Measurements from ENCODE around the gene BAZ2B.

DNA sequence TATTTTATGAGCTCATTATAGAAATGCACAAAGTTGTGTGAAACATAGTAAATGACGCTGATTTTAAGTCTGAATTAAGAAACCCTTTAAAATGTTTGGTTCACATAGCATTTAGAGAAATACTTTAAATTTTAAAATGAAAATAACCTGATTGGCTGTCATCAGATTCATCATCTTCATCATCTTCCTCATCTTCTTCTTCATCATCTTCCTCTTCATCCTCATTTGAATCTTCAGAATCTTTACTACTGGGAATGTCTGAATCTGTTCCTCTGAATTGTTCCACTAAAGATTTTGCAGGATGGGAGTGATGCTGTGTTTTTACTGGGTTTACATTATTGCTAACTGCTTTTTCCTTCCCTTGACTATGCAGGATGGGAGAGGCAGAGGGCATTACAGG, 183.7 kb downstream of the BAZ2B start:
- TF ChIP-seq CTCF (IDR thresholded peaks at IDR 0.05) (no peak), POLR2A (IDR thresholded peaks at IDR 0.05) (no peak), POLR2AphosphoS5 (IDR thresholded peaks at IDR 0.05) (no peak)
